ENCODE results near the gene ENGASE. TPM values are rescaled to one million over a fixed set of nuclear protein-coding genes. Genes with fewer than 3 reads are reported as not detected.

Gene ENGASE
- total and polyA plus RNA-seq, 2 donors from 2014 or later, result 14.3 to 49.3 TPM

DNA sequence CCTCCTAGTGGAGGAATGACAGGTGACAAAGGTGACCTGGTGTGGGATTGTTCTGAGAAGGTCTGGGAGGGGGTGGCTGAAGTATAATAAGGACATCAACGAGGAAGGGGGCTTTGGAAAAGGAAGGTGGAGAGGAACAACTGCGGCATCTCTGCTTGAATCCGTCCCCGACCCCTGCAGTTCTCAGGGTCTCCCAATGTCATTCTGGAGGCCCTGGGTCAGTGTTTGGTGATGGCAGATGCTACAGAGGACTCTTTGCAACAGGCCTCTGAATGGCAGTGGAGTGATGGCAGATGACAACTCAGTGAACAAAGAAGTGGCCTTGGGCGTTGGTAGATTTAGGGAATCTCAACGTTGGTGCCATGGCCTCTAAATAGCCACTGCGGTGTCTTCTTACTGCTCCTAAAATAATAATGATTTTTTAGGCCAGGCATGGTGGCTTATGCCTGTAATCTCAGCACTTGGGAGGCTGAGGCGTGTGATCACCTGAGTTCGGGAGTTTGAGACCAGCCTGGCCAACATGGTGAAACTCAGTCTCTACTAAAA is 1.3 kb downstream of the ENGASE start:
- Histone ChIP-seq H3K9ac (ENCODE audit: low read length in 3 of 3) (peak overlapping the region in 1 of 3 donors; percentile 65), H3K4me1 (ENCODE audit: control insufficient read depth in 2 of 3, insufficient read depth in 2 of 3, low read depth in 1 of 3, low read length in 3 of 3) (peaks cover 0 to 7% (median 0%) of the 10 kb centered on the region in 3 donors), H3K36me3 (ENCODE audit: control insufficient read depth in 2 of 3, insufficient read depth in 3 of 3, low read length in 3 of 3) (peaks cover 0 to 17% (median 11%) of the 10 kb centered on the region in 3 donors), H3K27ac (ENCODE audit: low read depth in 2 of 2, low read length in 2 of 2) (no peak overlapping the region), H3K9me3 (ENCODE audit: control insufficient read depth in 2 of 3, insufficient read depth in 1 of 3, low read length in 3 of 3) (no peaks in the 10 kb centered on the region), H3K27me3 (ENCODE audit: control insufficient read depth, insufficient read depth, low read length) (no peaks in the 10 kb centered on the region), H3K4me3 (ENCODE audit: low read length in 3 of 3) (peak overlapping the region in 2 of 3 donors; percentile 46 to 71)
- FAIRE-seq (no peak), DNase-seq (no peak)
- TF ChIP-seq, protein P1, sequence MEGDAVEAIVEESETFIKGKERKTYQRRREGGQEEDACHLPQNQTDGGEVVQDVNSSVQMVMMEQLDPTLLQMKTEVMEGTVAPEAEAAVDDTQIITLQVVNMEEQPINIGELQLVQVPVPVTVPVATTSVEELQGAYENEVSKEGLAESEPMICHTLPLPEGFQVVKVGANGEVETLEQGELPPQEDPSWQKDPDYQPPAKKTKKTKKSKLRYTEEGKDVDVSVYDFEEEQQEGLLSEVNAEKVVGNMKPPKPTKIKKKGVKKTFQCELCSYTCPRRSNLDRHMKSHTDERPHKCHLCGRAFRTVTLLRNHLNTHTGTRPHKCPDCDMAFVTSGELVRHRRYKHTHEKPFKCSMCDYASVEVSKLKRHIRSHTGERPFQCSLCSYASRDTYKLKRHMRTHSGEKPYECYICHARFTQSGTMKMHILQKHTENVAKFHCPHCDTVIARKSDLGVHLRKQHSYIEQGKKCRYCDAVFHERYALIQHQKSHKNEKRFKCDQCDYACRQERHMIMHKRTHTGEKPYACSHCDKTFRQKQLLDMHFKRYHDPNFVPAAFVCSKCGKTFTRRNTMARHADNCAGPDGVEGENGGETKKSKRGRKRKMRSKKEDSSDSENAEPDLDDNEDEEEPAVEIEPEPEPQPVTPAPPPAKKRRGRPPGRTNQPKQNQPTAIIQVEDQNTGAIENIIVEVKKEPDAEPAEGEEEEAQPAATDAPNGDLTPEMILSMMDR (IDR thresholded peaks at IDR 0.05; ENCODE audit: borderline replicate concordance, extremely low read depth, insufficient read depth), result no peak
- intact Hi-C loops (cut with DNase I), result no loop called here

DNA sequence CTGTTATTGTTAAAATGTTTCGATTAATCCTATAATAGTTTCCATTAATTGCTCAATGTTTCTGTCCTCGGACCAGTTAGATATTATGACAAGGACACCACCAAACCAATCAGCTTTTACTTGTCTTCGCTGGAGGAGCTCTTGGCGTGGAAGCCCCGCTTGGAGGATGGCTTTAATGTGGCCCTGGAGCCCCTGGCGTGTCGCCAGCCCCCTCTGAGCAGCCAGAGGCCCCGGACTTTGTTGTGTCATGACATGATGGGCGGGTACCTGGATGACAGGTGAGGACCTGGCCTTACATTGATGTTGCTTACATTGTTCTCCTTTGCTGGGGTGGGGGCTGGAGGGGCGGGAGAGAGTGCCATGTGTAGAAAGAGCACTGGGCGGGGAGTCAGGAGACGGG is 3.0 kb downstream of the ENGASE start:
- no peaks in the 10 kb centered on the region for H3K9me3 ChIP-seq (ENCODE audit: control insufficient read depth in 2 of 3, insufficient read depth in 1 of 3, low read length in 3 of 3)
- H3K27ac ChIP-seq (ENCODE audit: low read depth in 2 of 2, low read length in 2 of 2), result no peak overlapping the region
- FAIRE-seq (no peak), DNase-seq (peak in 1 of 5 donors; percentile 46)
- no peak overlapping the region for H3K9ac ChIP-seq (ENCODE audit: low read length in 3 of 3)
- TF ChIP-seq, protein P1 (IDR thresholded peaks at IDR 0.05; ENCODE audit: borderline replicate concordance, extremely low read depth, insufficient read depth), result no peak
- H3K27me3 ChIP-seq (ENCODE audit: control insufficient read depth, insufficient read depth, low read length), result no peaks in the 10 kb centered on the region
- no peak overlapping the region for H3K4me3 ChIP-seq (ENCODE audit: low read length in 3 of 3)
- H3K4me1 ChIP-seq (ENCODE audit: control insufficient read depth in 2 of 3, insufficient read depth in 2 of 3, low read depth in 1 of 3, low read length in 3 of 3), result peaks cover 0 to 7% (median 0%) of the 10 kb centered on the region in 3 donors
- intact Hi-C loops (cut with DNase I), result no loop called here
- peaks cover 0 to 17% (median 11%) of the 10 kb centered on the region in 3 donors for H3K36me3 ChIP-seq (ENCODE audit: control insufficient read depth in 2 of 3, insufficient read depth in 3 of 3, low read length in 3 of 3)

DNA sequence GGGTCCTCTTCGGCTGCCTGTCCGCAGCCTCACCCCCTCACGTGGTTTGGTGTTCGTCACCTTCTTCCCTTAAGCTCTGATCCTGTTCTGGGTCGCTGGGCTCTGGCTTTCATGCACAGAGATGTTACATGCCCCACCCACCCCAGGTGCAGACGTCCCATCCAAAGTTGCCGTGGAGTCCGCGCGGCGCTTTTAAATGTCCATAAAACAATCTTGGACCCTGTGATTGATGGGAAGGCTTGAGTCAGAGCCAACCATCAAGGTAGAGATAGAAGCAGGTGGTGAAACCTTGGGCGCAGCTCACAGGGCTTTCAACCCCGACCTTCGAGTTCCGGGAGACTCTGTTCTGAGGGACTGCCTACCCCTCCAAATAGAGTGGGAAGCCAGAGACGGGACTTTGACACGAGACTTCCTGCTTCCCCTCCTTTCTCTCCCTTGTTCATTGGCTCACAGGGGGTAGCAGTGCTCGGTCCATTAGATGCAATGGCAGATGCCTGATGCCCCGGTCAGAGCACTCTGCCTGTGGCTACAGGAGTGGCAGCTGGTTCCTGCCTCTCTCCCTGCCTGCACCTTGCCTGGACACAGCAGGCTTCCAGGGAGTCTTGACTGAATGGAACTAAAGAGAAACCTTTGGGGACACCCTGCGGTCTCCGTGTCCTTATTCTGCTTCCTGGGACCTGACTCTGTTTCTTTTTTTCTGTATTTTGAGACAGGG is 4.0 kb downstream of the ENGASE start:
- FAIRE-seq (no peak), DNase-seq (peak in 1 of 5 donors; percentile 49)
- no peaks in the 10 kb centered on the region for H3K9me3 ChIP-seq (ENCODE audit: control insufficient read depth in 2 of 3, insufficient read depth in 1 of 3, low read length in 3 of 3)
- H3K4me3 ChIP-seq (ENCODE audit: low read length in 3 of 3), result no peak overlapping the region
- intact Hi-C loops (cut with DNase I), result no loop called here
- H3K27me3 ChIP-seq (ENCODE audit: control insufficient read depth, insufficient read depth, low read length), result no peaks in the 10 kb centered on the region
- no peak overlapping the region for H3K9ac ChIP-seq (ENCODE audit: low read length in 3 of 3)
- H3K27ac ChIP-seq (ENCODE audit: low read depth in 2 of 2, low read length in 2 of 2), result no peak overlapping the region
- peaks cover 0 to 17% (median 14%) of the 10 kb centered on the region in 3 donors for H3K36me3 ChIP-seq (ENCODE audit: control insufficient read depth in 2 of 3, insufficient read depth in 3 of 3, low read length in 3 of 3)
- H3K4me1 ChIP-seq (ENCODE audit: control insufficient read depth in 2 of 3, insufficient read depth in 2 of 3, low read depth in 1 of 3, low read length in 3 of 3), result peaks cover 0 to 11% (median 0%) of the 10 kb centered on the region in 3 donors
- TF ChIP-seq, protein P1 (IDR thresholded peaks at IDR 0.05; ENCODE audit: borderline replicate concordance, extremely low read depth, insufficient read depth), result no peak

Data from kidney (tissue), 14 donors.